ENCODE measurements around the gene GNG8. TPM values are rescaled to one million over a fixed set of nuclear protein-coding genes. Genes with fewer than 3 reads are reported as not detected.
A peak's percentile ranks its signal among the peaks of the same experiment; 100 is the strongest.

Gene GNG8
- total RNA-seq, 6 experiments from 2014 or later = not detected

- H3K4me3 ChIP-seq = peak overlapping the region in 1 of 3 donors; percentile 22
- intact Hi-C loops (cut with DNase I) = no loop called here
- ATAC-seq (peak; percentile 14 to 55 (median 54)), DNase-seq (peak; percentile 68 to 91 (median 89))
- H3K9me3 ChIP-seq = no peaks in the 10 kb centered on the region
- H3K27ac ChIP-seq = peak overlapping the region in 2 of 3 donors; percentile 92 to 100
- H3K27me3 ChIP-seq = no peaks in the 10 kb centered on the region
- no peak for TF ChIP-seq POLR2A (IDR thresholded peaks at IDR 0.05)
- TF ChIP-seq, protein P1, sequence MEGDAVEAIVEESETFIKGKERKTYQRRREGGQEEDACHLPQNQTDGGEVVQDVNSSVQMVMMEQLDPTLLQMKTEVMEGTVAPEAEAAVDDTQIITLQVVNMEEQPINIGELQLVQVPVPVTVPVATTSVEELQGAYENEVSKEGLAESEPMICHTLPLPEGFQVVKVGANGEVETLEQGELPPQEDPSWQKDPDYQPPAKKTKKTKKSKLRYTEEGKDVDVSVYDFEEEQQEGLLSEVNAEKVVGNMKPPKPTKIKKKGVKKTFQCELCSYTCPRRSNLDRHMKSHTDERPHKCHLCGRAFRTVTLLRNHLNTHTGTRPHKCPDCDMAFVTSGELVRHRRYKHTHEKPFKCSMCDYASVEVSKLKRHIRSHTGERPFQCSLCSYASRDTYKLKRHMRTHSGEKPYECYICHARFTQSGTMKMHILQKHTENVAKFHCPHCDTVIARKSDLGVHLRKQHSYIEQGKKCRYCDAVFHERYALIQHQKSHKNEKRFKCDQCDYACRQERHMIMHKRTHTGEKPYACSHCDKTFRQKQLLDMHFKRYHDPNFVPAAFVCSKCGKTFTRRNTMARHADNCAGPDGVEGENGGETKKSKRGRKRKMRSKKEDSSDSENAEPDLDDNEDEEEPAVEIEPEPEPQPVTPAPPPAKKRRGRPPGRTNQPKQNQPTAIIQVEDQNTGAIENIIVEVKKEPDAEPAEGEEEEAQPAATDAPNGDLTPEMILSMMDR (IDR thresholded peaks at IDR 0.05) = no peak
- peaks cover 6 to 35% (median 18%) of the 10 kb centered on the region in 4 donors for H3K36me3 ChIP-seq
- peaks cover 0 to 45% (median 14%) of the 10 kb centered on the region in 4 donors for H3K4me1 ChIP-seq
- WGBS (ENCODE audit: insufficient coverage, low coverage, low lambda C conversion rate, missing lambda C conversion rate) = 41% methylated on average over 9 of the region's 13 CpGs
Measured at GRCh38 chr19:46604781-46605355, 31.1 kb downstream of the GNG8 start.

- Histone ChIP-seq H3K9me3 (no peaks in the 10 kb centered on the region), H3K27me3 (no peaks in the 10 kb centered on the region), H3K36me3 (peaks cover 6 to 24% (median 12%) of the 10 kb centered on the region in 4 donors), H3K4me3 (no peak overlapping the region), H3K4me1 (peaks cover 0 to 45% (median 14%) of the 10 kb centered on the region in 4 donors), H3K27ac (peak overlapping the region; percentile 81 to 100 (median 92))
- WGBS (ENCODE audit: insufficient coverage, low coverage, low lambda C conversion rate, missing lambda C conversion rate) = 56% methylated on average over 4 of the region's 9 CpGs
- DNase-seq = peak in 2 of 3 donors; percentile 44 to 54
- ATAC-seq = no peak
- TF ChIP-seq, protein P1 (IDR thresholded peaks at IDR 0.05) = no peak
- no peak for TF ChIP-seq POLR2A (IDR thresholded peaks at IDR 0.05)
- intact Hi-C loops (cut with DNase I) = no loop called here
Measured at GRCh38 chr19:46603752-46604231, 32.2 kb downstream of the GNG8 start.

- H3K27ac ChIP-seq = peak overlapping the region; percentile 81 to 100 (median 92)
- peak in 3 of 4 donors; percentile 8 to 19 (median 10) for ATAC-seq
- peaks cover 0 to 45% (median 14%) of the 10 kb centered on the region in 4 donors for H3K4me1 ChIP-seq
- 14% methylated on average over 1 of the region's 2 CpGs for WGBS (ENCODE audit: insufficient coverage, low coverage, low lambda C conversion rate, missing lambda C conversion rate)
- no peaks in the 10 kb centered on the region for H3K27me3 ChIP-seq
- DNase-seq = peak; percentile 42 to 76 (median 75)
- H3K36me3 ChIP-seq = peaks cover 2 to 18% (median 7%) of the 10 kb centered on the region in 4 donors
- TF ChIP-seq, protein P1 (IDR thresholded peaks at IDR 0.05) = no peak
- no peak for TF ChIP-seq POLR2A (IDR thresholded peaks at IDR 0.05)
- H3K4me3 ChIP-seq = peak overlapping the region; percentile 99 to 100 (median 100)
- intact Hi-C loops (cut with DNase I) = no loop called here
- H3K9me3 ChIP-seq = no peaks in the 10 kb centered on the region
Measured at GRCh38 chr19:46603195-46603637, 32.8 kb downstream of the GNG8 start.

GRCh38 chr19:46602392-46603194 lies 33.4 kb downstream of the GNG8 start:
- TF ChIP-seq POLR2A (IDR thresholded peaks at IDR 0.05) = no peak
- TF ChIP-seq, protein P1 (IDR thresholded peaks at IDR 0.05) = no peak
- WGBS (ENCODE audit: insufficient coverage, low coverage, low lambda C conversion rate, missing lambda C conversion rate) = 37% methylated on average over 3 of the region's 23 CpGs
- peaks cover 0 to 45% (median 14%) of the 10 kb centered on the region in 4 donors for H3K4me1 ChIP-seq
- intact Hi-C loops (cut with DNase I) = no loop called here
- H3K9me3 ChIP-seq = no peaks in the 10 kb centered on the region
- H3K27me3 ChIP-seq = no peaks in the 10 kb centered on the region
- ATAC-seq = peak in 3 of 4 donors; percentile 0
- peak overlapping the region; percentile 81 to 100 (median 92) for H3K27ac ChIP-seq
- H3K4me3 ChIP-seq = peak overlapping the region; percentile 99 to 100 (median 100)
- peak; percentile 32 to 61 (median 54) for DNase-seq
- peaks cover 0 to 12% (median 3%) of the 10 kb centered on the region in 4 donors for H3K36me3 ChIP-seq
